ENCODE results near the gene TAPBP.
"Not testable (repeated sequence)": the region's sequence is repeated elsewhere in the genome, so short reads cannot be mapped to it uniquely, and the experiment has no call there.

TAPBP gene

GRCh38 chr6:33276581-33276863, 37.4 kb downstream of the TAPBP start:
- no peak for DNase-seq (ENCODE audit: low spot score)

- DNase-seq (ENCODE audit: low spot score), result not testable (repeated sequence)
These were observed 37.9 kb downstream of the TAPBP start for GRCh38 chr6:33275795-33276580.

GRCh38 chr6:33273924-33274902, 39.7 kb downstream of the TAPBP start:
- DNase-seq (ENCODE audit: low spot score), result no peak

- DNase-seq (ENCODE audit: low spot score), result no peak
These were observed 40.6 kb downstream of the TAPBP start for GRCh38 chr6:33273129-33273923.

- no peak for DNase-seq (ENCODE audit: low spot score)
These were observed 41.4 kb downstream of the TAPBP start for GRCh38 chr6:33272275-33273128.

- peak; percentile 100 for DNase-seq (ENCODE audit: low spot score)
These were observed 42.2 kb downstream of the TAPBP start, which contains the start of the genes RPS18 and VPS52 for GRCh38 chr6:33271468-33272274. RPS18 (plus strand) TSS chr6:33272075; CDS start chr6:33272120, 45 bp downstream. VPS52 (minus strand) TSS chr6:33271876; CDS start chr6:33271675, 201 bp downstream.

- no peak for DNase-seq (ENCODE audit: low spot score)
These were observed 42.8 kb downstream of the TAPBP start for GRCh38 chr6:33271117-33271467.

- DNase-seq (ENCODE audit: low spot score), result no peak
These were observed 49.9 kb downstream of the TAPBP start for GRCh38 chr6:33264015-33264414.

- DNase-seq (ENCODE audit: low spot score), result not testable (repeated sequence)
These were observed 51.4 kb downstream of the TAPBP start for GRCh38 chr6:33262490-33262889.

- DNase-seq (ENCODE audit: low spot score), result no peak
These were observed 54.8 kb downstream of the TAPBP start for GRCh38 chr6:33259032-33259431.

GRCh38 chr6:33254591-33254990, 59.3 kb downstream of the TAPBP start:
- DNase-seq (ENCODE audit: low spot score), result no peak

- no peak for DNase-seq (ENCODE audit: low spot score)
These were observed 61.1 kb downstream of the TAPBP start for GRCh38 chr6:33252759-33253158.

- DNase-seq (ENCODE audit: low spot score), result no peak
These were observed 62.4 kb downstream of the TAPBP start for GRCh38 chr6:33251395-33252012.

GRCh38 chr6:33250731-33251130, 63.1 kb downstream of the TAPBP start:
- DNase-seq (ENCODE audit: low spot score), result no peak

GRCh38 chr6:33249732-33250630, 63.9 kb downstream of the TAPBP start:
- no peak for DNase-seq (ENCODE audit: low spot score)
